Osteoblast (primary cell): ENCODE data around the gene ZNF181. TPM values are rescaled to one million over a fixed set of nuclear protein-coding genes. Genes with fewer than 3 reads are reported as not detected.

Experiments
- DNase-seq: peaks from one replicate; pipeline ENCODE4 v3.0.0; 2011; ENCODE audit warnings: low spot score, mixed read lengths; ENCODE audit not compliant: insufficient read length; ENCODE audit errors: missing footprints
- H2AFZ ChIP-seq: 2 replicates; pipeline ENCODE4 v1.6.0; 2011; ENCODE audit warnings: mild to moderate bottlenecking, low read length
- H3K27ac ChIP-seq: 2 replicates; pipeline ENCODE4 v1.5.1; 2011; ENCODE audit warnings: mild to moderate bottlenecking, low read depth, low read length, moderate library complexity
- H3K27me3 ChIP-seq: 2 replicates; pipeline ENCODE4 v1.6.0; 2012; ENCODE audit warnings: mild to moderate bottlenecking, control low read depth, inconsistent platforms, low read length, moderate library complexity; ENCODE audit not compliant: insufficient read depth
- H3K36me3 ChIP-seq: 2 replicates; pipeline ENCODE4 v1.5.1; 2011; ENCODE audit warnings: mild to moderate bottlenecking, low read length, control low read depth, moderate library complexity; ENCODE audit not compliant: insufficient read depth
- H3K4me1 ChIP-seq: 2 replicates; pipeline ENCODE4 v1.5.1; 2011; ENCODE audit warnings: mild to moderate bottlenecking, low read length, control low read depth, moderate library complexity; ENCODE audit not compliant: insufficient read depth
- H3K4me2 ChIP-seq: 2 replicates; pipeline ENCODE4 v1.6.0; 2011; ENCODE audit warnings: mild to moderate bottlenecking, low read length; ENCODE audit not compliant: insufficient read depth
- H3K4me3 ChIP-seq: fragments of 200-600 bp; sonication (generic); 3 replicates; pipeline ENCODE4 v1.5.1; 2012; ENCODE audit warnings: mild to moderate bottlenecking, low read length, inconsistent platforms; ENCODE audit not compliant: insufficient read depth
- H3K79me2 ChIP-seq: 2 replicates; pipeline ENCODE4 v1.6.0; 2012; ENCODE audit warnings: mild to moderate bottlenecking, low read length, control low read depth, inconsistent platforms; ENCODE audit not compliant: insufficient read depth
- H3K9me3 ChIP-seq: 2 replicates; pipeline ENCODE4 v1.5.1; 2011; ENCODE audit warnings: low read depth, low read length, control low read depth
- H4K20me1 ChIP-seq: 2 replicates; pipeline ENCODE4 v1.6.0; 2012; ENCODE audit warnings: mild to moderate bottlenecking, low read length, control low read depth; ENCODE audit not compliant: insufficient read depth
- CTCF ChIP-seq: IDR thresholded peaks from 2 replicates; pipeline ENCODE4 v1.5.1; 2011; ENCODE audit warnings: mild to moderate bottlenecking, low read depth, low read length, moderate library complexity; ENCODE audit errors: extremely low read depth
- total RNA-seq: library from RNA; depleted of rRNA; stranded (reverse); fragments of >200 nt; gene quantifications from 2 replicates; pipeline ENCODE4 v1.2.3, GENCODE V29; 2012

Gene ZNF181
- total RNA-seq, 1 donor = 23.2 TPM

DNA sequence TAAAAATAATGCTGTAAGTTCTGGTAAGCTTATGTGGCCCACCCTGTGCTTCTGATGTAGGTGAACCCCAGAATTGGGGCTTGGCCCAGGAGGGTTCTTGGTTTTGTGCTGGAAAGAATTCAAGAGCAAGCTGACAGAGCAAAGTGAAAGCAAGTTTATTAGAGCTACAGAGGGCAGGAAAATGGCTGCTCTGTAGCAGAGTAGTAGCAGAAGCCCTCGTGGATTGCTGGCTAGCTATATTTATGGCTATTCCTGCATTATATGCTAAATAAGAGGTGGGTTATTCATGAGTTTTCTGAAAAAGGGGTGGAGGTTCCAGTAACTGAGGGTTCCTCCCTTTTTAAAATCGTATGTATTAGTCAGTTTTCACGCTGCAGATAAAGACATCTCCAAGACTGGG, 59.5 kb downstream of the ZNF181 start:
- Histone ChIP-seq H3K27ac (no peak overlapping the region), H4K20me1 (no peaks in the 10 kb centered on the region), H3K27me3 (no peaks in the 10 kb centered on the region), H3K79me2 (no peaks in the 10 kb centered on the region), H3K4me3 (peak overlapping the region; percentile 42), H3K4me2 (peak overlapping the region; percentile 72), H3K4me1 (no peaks in the 10 kb centered on the region), H3K36me3 (no peaks in the 10 kb centered on the region), H3K9me3 (no peaks in the 10 kb centered on the region), H2AFZ (peak overlapping the region; percentile 89)
- DNase-seq = no peak
- no peak for TF ChIP-seq CTCF

DNA sequence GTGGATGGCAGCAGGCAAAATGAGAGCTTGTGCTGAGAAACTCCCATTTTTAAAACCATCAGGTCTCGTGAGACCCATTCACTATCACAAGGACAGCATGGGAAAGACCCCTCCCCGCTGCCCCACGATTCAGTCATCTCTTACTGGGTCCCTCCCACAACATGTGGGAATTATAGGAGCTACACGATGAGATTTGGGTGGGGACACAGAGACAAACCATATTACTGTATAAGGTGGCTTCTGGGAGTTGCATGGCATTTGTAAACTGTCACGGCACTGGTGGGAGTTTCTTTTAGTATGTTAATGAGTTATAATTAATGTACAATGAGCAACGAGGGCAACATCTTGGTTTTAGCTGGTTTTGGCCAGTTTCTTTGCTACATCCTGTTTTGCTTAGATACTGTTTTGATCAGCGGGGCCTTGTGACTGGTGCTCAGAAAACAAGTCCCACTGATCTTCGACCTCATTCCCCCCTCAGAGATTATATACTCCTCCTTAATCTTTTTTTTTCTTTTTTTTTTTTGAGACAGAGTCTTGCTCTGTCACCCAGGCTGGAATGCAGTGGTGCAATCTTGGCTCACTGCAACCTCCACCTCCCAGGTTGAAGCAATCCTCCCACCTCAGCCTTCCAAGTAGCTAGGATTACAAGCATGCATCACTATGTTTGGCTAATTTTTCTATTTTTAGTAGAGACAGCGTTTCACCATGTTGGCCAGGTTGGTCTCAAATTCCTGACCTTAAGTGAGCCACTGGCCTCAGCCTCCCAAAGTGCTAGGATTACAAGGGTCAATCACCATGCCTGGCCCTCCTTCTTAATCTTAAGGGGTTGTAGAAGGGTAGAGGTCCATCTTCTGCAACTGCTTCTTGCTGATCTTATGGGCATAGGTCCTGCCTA, 60.3 kb downstream of the ZNF181 start:
- no peaks in the 10 kb centered on the region for H4K20me1 ChIP-seq
- H3K4me3 ChIP-seq = peak overlapping the region; percentile 42
- H3K27me3 ChIP-seq = no peaks in the 10 kb centered on the region
- peak overlapping the region; percentile 72 for H3K4me2 ChIP-seq
- no peaks in the 10 kb centered on the region for H3K36me3 ChIP-seq
- DNase-seq = no peak
- no peak overlapping the region for H3K27ac ChIP-seq
- TF ChIP-seq CTCF = no peak
- H3K9me3 ChIP-seq = no peaks in the 10 kb centered on the region
- H3K79me2 ChIP-seq = no peaks in the 10 kb centered on the region
- no peaks in the 10 kb centered on the region for H3K4me1 ChIP-seq
- peak overlapping the region; percentile 89 for H2AFZ ChIP-seq

Other genes starting within 250 kb of the ZNF181 start
- 0.29 and 0.36 TPM in 2 replicates for gene SCGB2B2, start 57.1 kb upstream of the ZNF181 start, total RNA-seq
- 19.2 and 19.4 TPM in 2 replicates for gene ZNF302, start 56.6 kb upstream of the ZNF181 start, total RNA-seq
- 5.3 and 8.0 TPM in 2 replicates for gene ZNF599, start 39.0 kb downstream of the ZNF181 start, total RNA-seq
- 3.8 and 4.3 TPM in 2 replicates for gene ZNF30, start 192.7 kb downstream of the ZNF181 start, total RNA-seq
- gene ZNF792, start 230.0 kb downstream of the ZNF181 start, total RNA-seq = 6.2 TPM in 2 replicates